ENCODE data around the gene UBE2D3. TPM values are rescaled to one million over a fixed set of nuclear protein-coding genes. Genes with fewer than 3 reads are reported as not detected.

UBE2D3 gene
- polyA plus RNA-seq, 1 donor from 2014 or later = 373 TPM

GRCh38 chr4:102787944-102788343 lies 39.4 kb downstream of the UBE2D3 start:
- no peak overlapping the region for H3K9ac ChIP-seq (ENCODE audit: low read length)
- no peaks in the 10 kb centered on the region for H3F3A ChIP-seq (ENCODE audit: insufficient read depth, low read length, poor library complexity, severe bottlenecking)
- no peak overlapping the region for H2AFZ ChIP-seq (ENCODE audit: low read depth, low read length)
- H3K9me2 ChIP-seq (ENCODE audit: insufficient read depth, low read length) = no peaks in the 10 kb centered on the region
- peaks cover 6% of the 10 kb centered on the region for H3K36me3 ChIP-seq (ENCODE audit: insufficient read depth, low read length)
- no peaks in the 10 kb centered on the region for H4K20me1 ChIP-seq (ENCODE audit: insufficient read depth)
- TF ChIP-seq REST (IDR thresholded peaks at IDR 0.05; ENCODE audit: borderline replicate concordance) = no peak
- TF ChIP-seq SMC3 (conservative IDR thresholded peaks at IDR 0.05; ENCODE audit: poor library complexity) = no peak
- no peak for TF ChIP-seq EP300 (conservative IDR thresholded peaks at IDR 0.05; ENCODE audit: poor library complexity, severe bottlenecking)
- no peak for TF ChIP-seq TAF1 (IDR thresholded peaks at IDR 0.05; ENCODE audit: low read depth)
- TF ChIP-seq POLR2AphosphoS5 (IDR thresholded peaks at IDR 0.05) = no peak
- TF ChIP-seq MXI1 (conservative IDR thresholded peaks at IDR 0.05; ENCODE audit: poor library complexity, severe bottlenecking) = no peak
- no peak for TF ChIP-seq CTCF (IDR thresholded peaks at IDR 0.05; ENCODE audit: poor library complexity, severe bottlenecking)
- no peak for TF ChIP-seq RAD21 (conservative IDR thresholded peaks at IDR 0.05)
- TF ChIP-seq EZH2 (IDR thresholded peaks at IDR 0.05; ENCODE audit: borderline replicate concordance, insufficient read depth, low read length, poor library complexity, severe bottlenecking) = no peak
- no peaks in the 10 kb centered on the region for H3K27me3 ChIP-seq (ENCODE audit: insufficient read depth, low read depth, low read length)
- no peak overlapping the region for H3K4me3 ChIP-seq (ENCODE audit: low read length)
- no peak overlapping the region for H3K27ac ChIP-seq (ENCODE audit: low read length)
- no peak overlapping the region for H3K4me2 ChIP-seq (ENCODE audit: low read length)
- no peaks in the 10 kb centered on the region for H3K9me3 ChIP-seq (ENCODE audit: low read length)
- no peaks in the 10 kb centered on the region for H3K79me2 ChIP-seq (replicated peaks; ENCODE audit: insufficient read depth, low read length)

GRCh38 chr4:102787096-102787881 lies 40.1 kb downstream of the UBE2D3 start:
- H3K9ac ChIP-seq (ENCODE audit: low read length) = no peak overlapping the region
- no peaks in the 10 kb centered on the region for H3K9me3 ChIP-seq (ENCODE audit: low read length)
- H3K4me3 ChIP-seq (ENCODE audit: low read length) = no peak overlapping the region
- peaks cover 1% of the 10 kb centered on the region for H3K36me3 ChIP-seq (ENCODE audit: insufficient read depth, low read length)
- no peak overlapping the region for H3K27ac ChIP-seq (ENCODE audit: low read length)
- no peaks in the 10 kb centered on the region for H4K20me1 ChIP-seq (ENCODE audit: insufficient read depth)
- no peaks in the 10 kb centered on the region for H3F3A ChIP-seq (ENCODE audit: insufficient read depth, low read length, poor library complexity, severe bottlenecking)
- no peaks in the 10 kb centered on the region for H3K79me2 ChIP-seq (replicated peaks; ENCODE audit: insufficient read depth, low read length)
- no peak for TF ChIP-seq EZH2 (IDR thresholded peaks at IDR 0.05; ENCODE audit: borderline replicate concordance, insufficient read depth, low read length, poor library complexity, severe bottlenecking)
- TF ChIP-seq RAD21 (conservative IDR thresholded peaks at IDR 0.05) = no peak
- no peak for TF ChIP-seq SMC3 (conservative IDR thresholded peaks at IDR 0.05; ENCODE audit: poor library complexity)
- TF ChIP-seq REST (IDR thresholded peaks at IDR 0.05; ENCODE audit: borderline replicate concordance) = no peak
- H3K4me2 ChIP-seq (ENCODE audit: low read length) = no peak overlapping the region
- H2AFZ ChIP-seq (ENCODE audit: low read depth, low read length) = no peak overlapping the region
- H3K27me3 ChIP-seq (ENCODE audit: insufficient read depth, low read depth, low read length) = no peaks in the 10 kb centered on the region
- H3K9me2 ChIP-seq (ENCODE audit: insufficient read depth, low read length) = no peaks in the 10 kb centered on the region

Measured in neural cell (in vitro differentiated cells).